Measurements from ENCODE around the gene MPV17. TPM values are rescaled to one million over a fixed set of nuclear protein-coding genes. Genes with fewer than 3 reads are reported as not detected.

MPV17 gene
- total RNA-seq, 1 experiment from 2014 or later = 50.6 TPM

GRCh38 chr2:27336173-27336572, 13.3 kb upstream of the MPV17 start:
- no peak for DNase-seq

GRCh38 chr2:27335311-27335710, 12.4 kb upstream of the MPV17 start:
- intact Hi-C loops (cut with micrococcal nuclease; ENCODE audit: unreplicated experiment) = no loop called here
- Mint-ChIP-seq H3K4me3 (ENCODE audit: unreplicated experiment) (no peak overlapping the region), H3K4me1 (ENCODE audit: low read depth, unreplicated experiment) (no peaks in the 10 kb centered on the region), H3K27ac (ENCODE audit: unreplicated experiment) (no peak overlapping the region), H3K9me3 (ENCODE audit: unreplicated experiment) (no peaks in the 10 kb centered on the region), H3K27me3 (ENCODE audit: insufficient read depth, unreplicated experiment) (no peaks in the 10 kb centered on the region), H3K36me3 (ENCODE audit: insufficient read depth, unreplicated experiment) (peaks cover 59% of the 10 kb centered on the region)
- no peaks in the 10 kb centered on the region for H3K4me1 ChIP-seq
- H3K9me3 ChIP-seq = no peaks in the 10 kb centered on the region
- H3K4me3 ChIP-seq (ENCODE audit: low read depth, low read length) = no peak overlapping the region
- CTCF ChIA-PET = no interaction called here
- no TSS peak for BruUV-seq (replicated peaks)
- H3K27me3 ChIP-seq (replicated peaks; ENCODE audit: control insufficient read depth, insufficient read depth, low read length) = no peaks in the 10 kb centered on the region
- peaks cover 11% of the 10 kb centered on the region for H3K36me3 ChIP-seq (ENCODE audit: control insufficient read depth, insufficient read depth, low read length)
- no peak for DNase-seq
- no peak for TF ChIP-seq CTCF (IDR thresholded peaks at IDR 0.05; ENCODE audit: insufficient read depth in 1 of 2, low read depth in 1 of 2, low read length in 1 of 2, severe bottlenecking in 1 of 2, unreplicated experiment in 1 of 2)
- POLR2A ChIA-PET = no interaction called here

More at GRCh38 chr2:27336173-27336572, 13.3 kb upstream of the MPV17 start:
- no peaks in the 10 kb centered on the region for H3K27me3 Mint-ChIP-seq (ENCODE audit: insufficient read depth, unreplicated experiment)
- H3K9me3 Mint-ChIP-seq (ENCODE audit: unreplicated experiment) = no peaks in the 10 kb centered on the region
- no peak overlapping the region for H3K4me3 Mint-ChIP-seq (ENCODE audit: unreplicated experiment)
- TF ChIP-seq CTCF (IDR thresholded peaks at IDR 0.05; ENCODE audit: insufficient read depth in 1 of 2, low read depth in 1 of 2, low read length in 1 of 2, severe bottlenecking in 1 of 2, unreplicated experiment in 1 of 2) = no peak
- no peaks in the 10 kb centered on the region for H3K4me1 ChIP-seq
- CTCF ChIA-PET = no interaction called here
- POLR2A ChIA-PET = no interaction called here
- BruUV-seq (replicated peaks) = no TSS peak
- H3K27ac Mint-ChIP-seq (ENCODE audit: unreplicated experiment) = no peak overlapping the region
- H3K4me3 ChIP-seq (ENCODE audit: low read depth, low read length) = no peak overlapping the region
- no peaks in the 10 kb centered on the region for H3K4me1 Mint-ChIP-seq (ENCODE audit: low read depth, unreplicated experiment)
- H3K9me3 ChIP-seq = no peaks in the 10 kb centered on the region
- no peaks in the 10 kb centered on the region for H3K27me3 ChIP-seq (replicated peaks; ENCODE audit: control insufficient read depth, insufficient read depth, low read length)
- peaks cover 12% of the 10 kb centered on the region for H3K36me3 ChIP-seq (ENCODE audit: control insufficient read depth, insufficient read depth, low read length)
- peaks cover 68% of the 10 kb centered on the region for H3K36me3 Mint-ChIP-seq (ENCODE audit: insufficient read depth, unreplicated experiment)
- intact Hi-C loops (cut with micrococcal nuclease; ENCODE audit: unreplicated experiment) = no loop called here

- no TSS peak for BruUV-seq (replicated peaks)
- Mint-ChIP-seq H3K27me3 (ENCODE audit: insufficient read depth, unreplicated experiment) (no peaks in the 10 kb centered on the region), H3K4me1 (ENCODE audit: low read depth, unreplicated experiment) (peaks cover 24% of the 10 kb centered on the region), H3K9me3 (ENCODE audit: unreplicated experiment) (no peaks in the 10 kb centered on the region), H3K4me3 (ENCODE audit: unreplicated experiment) (peak overlapping the region; percentile 8), H3K27ac (ENCODE audit: unreplicated experiment) (no peak overlapping the region), H3K36me3 (ENCODE audit: insufficient read depth, unreplicated experiment) (peaks cover 60% of the 10 kb centered on the region)
- intact Hi-C loops (cut with micrococcal nuclease; ENCODE audit: unreplicated experiment) = no loop called here
- peaks cover 2% of the 10 kb centered on the region; the same call in 1 of the 2 replicates for H3K36me3 ChIP-seq (ENCODE audit: control insufficient read depth, insufficient read depth, low read length)
- no peak for DNase-seq
- ChIA-PET CTCF (no interaction called here), POLR2A (no interaction called here)
- H3K4me1 ChIP-seq = peaks cover 23% of the 10 kb centered on the region
- TF ChIP-seq CTCF (IDR thresholded peaks at IDR 0.05; ENCODE audit: insufficient read depth in 1 of 2, low read depth in 1 of 2, low read length in 1 of 2, severe bottlenecking in 1 of 2, unreplicated experiment in 1 of 2) = no peak
- no peaks in the 10 kb centered on the region for H3K27me3 ChIP-seq (replicated peaks; ENCODE audit: control insufficient read depth, insufficient read depth, low read length)
- H3K9me3 ChIP-seq = no peaks in the 10 kb centered on the region
- H3K4me3 ChIP-seq (ENCODE audit: low read depth, low read length) = no peak overlapping the region
Observed at GRCh38 chr2:27324720-27325119, 1.8 kb upstream of the MPV17 start.
